Measurements from ENCODE around the gene DES.

DNA sequence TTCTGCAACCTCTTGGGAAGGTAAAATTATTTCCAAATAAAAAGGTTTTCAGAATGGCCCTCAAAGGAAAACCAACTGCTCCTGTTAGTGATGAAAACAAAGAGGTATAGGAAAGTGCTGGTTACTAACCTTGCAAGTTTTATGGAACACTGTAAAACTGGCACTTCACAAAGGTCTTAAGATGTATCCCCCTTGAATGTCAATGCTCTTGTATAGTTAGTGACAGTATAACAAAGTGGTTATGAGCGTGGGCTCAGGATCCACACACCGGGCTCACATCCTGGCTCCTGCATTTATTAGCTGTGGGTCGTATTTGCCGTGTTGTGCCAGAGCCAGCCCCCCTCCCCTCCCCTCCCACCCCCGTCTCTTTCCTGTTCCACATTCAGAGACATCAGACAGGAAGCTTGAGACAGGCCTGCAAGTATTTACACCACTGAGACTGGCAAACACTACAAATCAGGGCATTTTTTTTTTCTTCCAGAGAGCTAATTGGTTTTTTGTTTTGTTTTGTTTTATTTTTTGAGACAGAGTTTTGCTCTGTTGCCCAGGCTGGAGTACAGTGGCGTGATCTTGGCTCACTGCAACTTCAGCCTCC, 21.2 kb upstream of the DES start:
- TF ChIP-seq, protein P1, sequence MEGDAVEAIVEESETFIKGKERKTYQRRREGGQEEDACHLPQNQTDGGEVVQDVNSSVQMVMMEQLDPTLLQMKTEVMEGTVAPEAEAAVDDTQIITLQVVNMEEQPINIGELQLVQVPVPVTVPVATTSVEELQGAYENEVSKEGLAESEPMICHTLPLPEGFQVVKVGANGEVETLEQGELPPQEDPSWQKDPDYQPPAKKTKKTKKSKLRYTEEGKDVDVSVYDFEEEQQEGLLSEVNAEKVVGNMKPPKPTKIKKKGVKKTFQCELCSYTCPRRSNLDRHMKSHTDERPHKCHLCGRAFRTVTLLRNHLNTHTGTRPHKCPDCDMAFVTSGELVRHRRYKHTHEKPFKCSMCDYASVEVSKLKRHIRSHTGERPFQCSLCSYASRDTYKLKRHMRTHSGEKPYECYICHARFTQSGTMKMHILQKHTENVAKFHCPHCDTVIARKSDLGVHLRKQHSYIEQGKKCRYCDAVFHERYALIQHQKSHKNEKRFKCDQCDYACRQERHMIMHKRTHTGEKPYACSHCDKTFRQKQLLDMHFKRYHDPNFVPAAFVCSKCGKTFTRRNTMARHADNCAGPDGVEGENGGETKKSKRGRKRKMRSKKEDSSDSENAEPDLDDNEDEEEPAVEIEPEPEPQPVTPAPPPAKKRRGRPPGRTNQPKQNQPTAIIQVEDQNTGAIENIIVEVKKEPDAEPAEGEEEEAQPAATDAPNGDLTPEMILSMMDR (IDR thresholded peaks at IDR 0.05): no peak
- TF ChIP-seq ZFX (IDR thresholded peaks at IDR 0.05; ENCODE audit: borderline replicate concordance): no peak

All from 22Rv1 (cell line).